ENCODE data around the gene FBXO8. TPM values are rescaled to one million over a fixed set of nuclear protein-coding genes. Genes with fewer than 3 reads are reported as not detected.
A peak's percentile ranks its signal among the peaks of the same experiment; 100 is the strongest.

The FBXO8 gene
- polyA plus RNA-seq, 1 of the 3 experiments (the other 2 are of a cell fraction), result 16.0 TPM

GRCh38 chr4:174252412-174252811 is 31.1 kb downstream of the FBXO8 start (continued):
- TF ChIP-seq CTCF (IDR thresholded peaks at IDR 0.05) (no peak), FOSL2 (IDR thresholded peaks at IDR 0.05; ENCODE audit: borderline replicate concordance, low read depth) (no peak), SMC3 (IDR thresholded peaks at IDR 0.05; ENCODE audit: low read depth, low read length) (no peak)

- Histone ChIP-seq H3K9ac (no peak overlapping the region), H3K9me2 (no peaks in the 10 kb centered on the region), H3F3A (replicated peaks; ENCODE audit: insufficient read depth) (peaks cover 3% of the 10 kb centered on the region), H3K27me3 (ENCODE audit: insufficient read depth) (no peaks in the 10 kb centered on the region), H3K4me3 (ENCODE audit: low read depth in 2 of 2, low read length in 1 of 2) (no peak overlapping the region), H4K20me1 (ENCODE audit: insufficient read depth) (no peaks in the 10 kb centered on the region), H3K4me1 (ENCODE audit: control insufficient read depth in 1 of 2, insufficient read depth in 2 of 2, low read depth in 1 of 2, low read length in 1 of 2) (peaks cover 5 to 29% of the 10 kb centered on the region in 2 experiments; a peak in 1 of 4 replicates), H3K79me2 (ENCODE audit: insufficient read depth) (no peaks in the 10 kb centered on the region), H3K36me3 (replicated peaks in 1 of 2; ENCODE audit: control insufficient read depth in 1 of 2, insufficient read depth in 2 of 2, low read length in 1 of 2) (peaks cover 3 to 10% of the 10 kb centered on the region in 2 experiments), H3K9me3 (no peaks in the 10 kb centered on the region), H3K4me2 (no peak overlapping the region), H3K27ac (ENCODE audit: low read depth in 2 of 2, low read length in 1 of 2) (peak overlapping the region in 1 of 2 experiments; percentile 79; a peak in 2 of 4 replicates), H2AFZ (ENCODE audit: low read depth) (no peak overlapping the region)
- POLR2A ChIA-PET, result no interaction called here
- DNase-seq, result no peak
- no peak for TF ChIP-seq YY1 (IDR thresholded peaks at IDR 0.05; ENCODE audit: low read depth)
- TF ChIP-seq EZH2phosphoT487 (IDR thresholded peaks at IDR 0.05; ENCODE audit: borderline replicate concordance, low read depth), result no peak
- no peak for TF ChIP-seq RFX5 (IDR thresholded peaks at IDR 0.05; ENCODE audit: low read length)
- no peak for TF ChIP-seq SMC3 (IDR thresholded peaks at IDR 0.05; ENCODE audit: low read depth, low read length)
- no peak for TF ChIP-seq RCOR1 (IDR thresholded peaks at IDR 0.05; ENCODE audit: low read length)
- no peak for TF ChIP-seq POLR2AphosphoS5 (IDR thresholded peaks at IDR 0.05; ENCODE audit: low read depth, low read length)
- no peak for TF ChIP-seq IRF3 (IDR thresholded peaks at IDR 0.05; ENCODE audit: low read depth, low read length)
- no peak for TF ChIP-seq FOXM1 (IDR thresholded peaks at IDR 0.05; ENCODE audit: low read depth)
- WGBS (ENCODE audit: low lambda C conversion rate), result 64% methylated on average over 1 of the region's 1 CpG
- CTCF ChIA-PET, result interaction anchor here (1.0 to 1.4 kb wide), 4 partner anchors 11 to 70 kb away, joined by 3 to 4 read pairs (median 3); no protein-coding TSS in a partner anchor
Observed at GRCh38 chr4:174248407-174248806, 35.1 kb downstream of the FBXO8 start.

GRCh38 chr4:174245714-174246113 is 37.8 kb downstream of the FBXO8 start:
- Histone ChIP-seq H3F3A (replicated peaks; ENCODE audit: insufficient read depth) (peaks cover 3% of the 10 kb centered on the region), H3K4me3 (ENCODE audit: low read depth in 2 of 2, low read length in 1 of 2) (no peak overlapping the region), H3K4me1 (ENCODE audit: control insufficient read depth in 1 of 2, insufficient read depth in 2 of 2, low read depth in 1 of 2, low read length in 1 of 2) (peaks cover 5 to 29% of the 10 kb centered on the region in 2 experiments; a peak in 1 of 4 replicates), H3K9me3 (no peaks in the 10 kb centered on the region), H3K9me2 (no peaks in the 10 kb centered on the region; the same call in 1 of the 2 replicates), H3K27me3 (ENCODE audit: insufficient read depth) (no peaks in the 10 kb centered on the region), H3K9ac (no peak overlapping the region), H3K36me3 (replicated peaks in 1 of 2; ENCODE audit: control insufficient read depth in 1 of 2, insufficient read depth in 2 of 2, low read length in 1 of 2) (peaks cover 13 to 20% of the 10 kb centered on the region in 2 experiments), H3K27ac (ENCODE audit: low read depth in 2 of 2, low read length in 1 of 2) (peak overlapping the region in 1 of 2 experiments; percentile 34; a peak in 2 of 4 replicates), H4K20me1 (ENCODE audit: insufficient read depth) (no peaks in the 10 kb centered on the region), H3K79me2 (ENCODE audit: insufficient read depth) (no peaks in the 10 kb centered on the region), H3K4me2 (no peak overlapping the region), H2AFZ (ENCODE audit: low read depth) (no peak overlapping the region)
- ChIA-PET CTCF (interaction anchor here (1.3 kb wide), 1 partner anchor 10 kb away, joined by 4 read pairs; no protein-coding TSS in a partner anchor), POLR2A (interaction anchor here (0.6 kb wide), 1 partner anchor 10 kb away, joined by 4 read pairs; no protein-coding TSS in a partner anchor)
- WGBS (ENCODE audit: low lambda C conversion rate), result 97% methylated on average over 1 of the region's 1 CpG
- TF ChIP-seq IRF3 (IDR thresholded peaks at IDR 0.05; ENCODE audit: low read depth, low read length), result no peak
- TF ChIP-seq CHD2 (IDR thresholded peaks at IDR 0.05; ENCODE audit: low read length, partially characterized antibody), result no peak
- TF ChIP-seq PBX3 (IDR thresholded peaks at IDR 0.05), result no peak
- DNase-seq, result no peak
